Measurements from ENCODE around the gene CLPTM1. TPM values are rescaled to one million over a fixed set of nuclear protein-coding genes. Genes with fewer than 3 reads are reported as not detected.
A peak's percentile ranks its signal among the peaks of the same experiment; 100 is the strongest.

Gene CLPTM1
- total RNA-seq, 1 donor from 2014 or later = 115 TPM

GRCh38 chr19:44949550-44949949 is 5.6 kb upstream of the CLPTM1 start:
- no peak overlapping the region for H3K4me3 ChIP-seq (ENCODE audit: insufficient read depth, low read depth, low read length)
- FAIRE-seq (no peak), DNase-seq (ENCODE audit: low read depth) (no peak)
- H3K79me2 ChIP-seq (ENCODE audit: insufficient read depth, low read length) = no peaks in the 10 kb centered on the region
- H3K27ac Mint-ChIP-seq (ENCODE audit: unreplicated experiment) = no peak overlapping the region
- peaks cover 3% of the 10 kb centered on the region for H3K36me3 Mint-ChIP-seq (ENCODE audit: low read depth, unreplicated experiment)
- no peak overlapping the region for H3K9ac ChIP-seq (ENCODE audit: low read length)
- H3K27me3 ChIP-seq (ENCODE audit: insufficient read depth, low read length) = no peaks in the 10 kb centered on the region
- no peaks in the 10 kb centered on the region for H4K20me1 ChIP-seq (ENCODE audit: insufficient read depth, low read length)
- H3K36me3 ChIP-seq (ENCODE audit: insufficient read depth, low read length) = no peaks in the 10 kb centered on the region
- H3K4me1 ChIP-seq (ENCODE audit: insufficient read depth, low read length) = peaks cover 5% of the 10 kb centered on the region
- H3K9me3 Mint-ChIP-seq (ENCODE audit: unreplicated experiment) = no peaks in the 10 kb centered on the region
- H3K4me3 Mint-ChIP-seq (ENCODE audit: unreplicated experiment) = no peak overlapping the region
- H2AFZ ChIP-seq (ENCODE audit: low read depth, low read length) = no peak overlapping the region
- no peak overlapping the region for H3K4me2 ChIP-seq (ENCODE audit: low read length)
- no peak overlapping the region for H3K27ac ChIP-seq (ENCODE audit: low read depth, low read length)
- no peaks in the 10 kb centered on the region for H3K9me3 ChIP-seq (ENCODE audit: insufficient read depth, low read depth, low read length)
- H3K27me3 Mint-ChIP-seq (ENCODE audit: low read depth, unreplicated experiment) = no peaks in the 10 kb centered on the region
- TF ChIP-seq EZH2 (IDR thresholded peaks at IDR 0.05; ENCODE audit: insufficient read depth, low read length) = no peak
- TF ChIP-seq CTCF (IDR thresholded peaks at IDR 0.05; ENCODE audit: insufficient read depth, low read depth, low read length) = no peak
- no peaks in the 10 kb centered on the region for H3K4me1 Mint-ChIP-seq (ENCODE audit: low read depth, unreplicated experiment)

DNA sequence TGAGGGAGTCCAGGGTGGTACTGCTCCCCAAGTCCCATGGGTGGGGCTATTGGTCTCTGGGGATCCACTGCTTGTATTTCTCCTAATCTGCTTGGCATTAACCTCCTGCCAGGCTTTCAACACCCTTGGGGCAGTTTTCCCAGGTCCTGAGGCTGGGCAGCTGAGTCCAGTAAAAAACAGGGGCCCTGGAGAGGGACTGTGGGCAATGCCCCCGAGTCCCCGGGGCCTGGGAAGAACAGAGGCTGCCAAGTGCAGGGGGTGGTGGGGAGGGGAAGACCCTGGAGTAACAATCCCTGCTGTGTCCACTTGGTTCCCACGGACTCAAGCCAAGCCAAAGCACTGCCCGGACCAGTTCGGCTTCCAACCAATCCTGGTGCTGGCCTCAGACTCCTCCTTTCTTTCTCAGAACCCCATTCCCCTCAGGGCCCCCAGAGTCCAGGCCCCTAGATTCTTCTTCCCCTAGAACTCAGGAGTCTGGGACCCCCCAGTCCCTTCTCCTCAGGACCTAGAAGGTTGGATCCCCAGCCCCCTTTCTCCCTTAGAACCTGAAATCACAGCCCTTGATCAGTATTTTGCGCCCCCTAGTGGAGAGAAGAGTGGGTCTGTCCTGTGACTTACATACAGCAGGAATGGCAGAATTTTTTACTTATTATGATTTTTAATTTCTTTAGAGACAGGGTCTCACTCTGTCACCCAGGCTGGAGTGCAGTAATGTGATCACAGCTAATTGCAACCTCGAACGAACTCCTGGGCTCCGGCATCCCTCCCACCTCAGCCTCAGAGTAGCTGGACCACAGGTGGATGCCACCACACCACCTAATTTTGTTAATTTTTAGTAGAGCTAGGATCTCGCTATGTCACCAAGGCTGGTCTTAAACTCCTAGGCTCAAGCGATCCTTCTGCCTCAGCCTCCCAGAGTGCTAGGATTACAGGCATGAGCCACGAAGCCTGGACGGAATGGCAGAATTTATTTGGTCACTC is 3.7 kb upstream of the CLPTM1 start:
- Histone ChIP-seq H3K4me2 (ENCODE audit: low read length) (peak overlapping the region; percentile 68), H4K20me1 (ENCODE audit: insufficient read depth, low read length) (peaks cover 9% of the 10 kb centered on the region), H3K36me3 (ENCODE audit: insufficient read depth, low read length) (no peaks in the 10 kb centered on the region), H3K27me3 (ENCODE audit: insufficient read depth, low read length) (no peaks in the 10 kb centered on the region), H3K4me3 (ENCODE audit: insufficient read depth, low read depth, low read length) (no peak overlapping the region), H3K4me1 (ENCODE audit: insufficient read depth, low read length) (peaks cover 10% of the 10 kb centered on the region), H3K79me2 (ENCODE audit: insufficient read depth, low read length) (peaks cover 13% of the 10 kb centered on the region), H2AFZ (ENCODE audit: low read depth, low read length) (peak overlapping the region; percentile 71), H3K9me3 (ENCODE audit: insufficient read depth, low read depth, low read length) (no peaks in the 10 kb centered on the region), H3K27ac (ENCODE audit: low read depth, low read length) (no peak overlapping the region), H3K9ac (ENCODE audit: low read length) (peak overlapping the region; percentile 47)
- Mint-ChIP-seq H3K4me3 (ENCODE audit: unreplicated experiment) (no peak overlapping the region), H3K36me3 (ENCODE audit: low read depth, unreplicated experiment) (peaks cover 3% of the 10 kb centered on the region), H3K27ac (ENCODE audit: unreplicated experiment) (no peak overlapping the region), H3K9me3 (ENCODE audit: unreplicated experiment) (no peaks in the 10 kb centered on the region), H3K27me3 (ENCODE audit: low read depth, unreplicated experiment) (no peaks in the 10 kb centered on the region), H3K4me1 (ENCODE audit: low read depth, unreplicated experiment) (no peaks in the 10 kb centered on the region)
- FAIRE-seq = no peak
- TF ChIP-seq CTCF (IDR thresholded peaks at IDR 0.05; ENCODE audit: insufficient read depth, low read depth, low read length) = peak; percentile 80
- no peak for TF ChIP-seq EZH2 (IDR thresholded peaks at IDR 0.05; ENCODE audit: insufficient read depth, low read length)
- DNase-seq (ENCODE audit: low read depth) = peak; percentile 52

DNA sequence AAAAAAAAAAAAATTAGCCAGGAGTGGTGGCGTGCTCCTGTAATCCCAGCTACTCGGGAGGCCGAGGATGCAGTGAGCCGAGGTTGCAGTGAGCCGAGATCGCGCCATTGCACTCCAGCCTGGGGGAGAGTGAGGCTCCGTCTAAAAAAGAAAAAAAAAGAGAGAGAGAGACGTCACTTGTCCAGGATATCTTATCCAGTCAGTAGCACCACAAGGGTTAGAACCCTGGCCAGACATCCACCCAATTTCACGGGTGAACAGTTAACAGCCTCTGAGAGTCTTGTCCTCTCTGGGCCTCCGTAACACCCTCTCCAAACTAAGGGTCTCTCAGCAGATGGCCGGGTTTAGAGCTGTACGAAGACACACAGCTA is 917 bp upstream of the CLPTM1 start:
- Histone ChIP-seq H3K4me3 (ENCODE audit: insufficient read depth, low read depth, low read length) (peak overlapping the region; percentile 91), H3K79me2 (ENCODE audit: insufficient read depth, low read length) (peaks cover 40% of the 10 kb centered on the region), H3K9me3 (ENCODE audit: insufficient read depth, low read depth, low read length) (no peaks in the 10 kb centered on the region), H2AFZ (ENCODE audit: low read depth, low read length) (peak overlapping the region; percentile 94), H3K27me3 (ENCODE audit: insufficient read depth, low read length) (no peaks in the 10 kb centered on the region), H3K9ac (ENCODE audit: low read length) (peak overlapping the region; percentile 93), H3K27ac (ENCODE audit: low read depth, low read length) (peak overlapping the region; percentile 95), H3K4me1 (ENCODE audit: insufficient read depth, low read length) (peaks cover 14% of the 10 kb centered on the region), H3K4me2 (ENCODE audit: low read length) (peak overlapping the region; percentile 87), H4K20me1 (ENCODE audit: insufficient read depth, low read length) (peaks cover 37% of the 10 kb centered on the region), H3K36me3 (ENCODE audit: insufficient read depth, low read length) (no peaks in the 10 kb centered on the region)
- DNase-seq (ENCODE audit: low read depth) = no peak
- H3K27ac Mint-ChIP-seq (ENCODE audit: unreplicated experiment) = peak overlapping the region; percentile 100
- H3K9me3 Mint-ChIP-seq (ENCODE audit: unreplicated experiment) = no peaks in the 10 kb centered on the region
- H3K4me1 Mint-ChIP-seq (ENCODE audit: low read depth, unreplicated experiment) = peaks cover 17% of the 10 kb centered on the region
- peak overlapping the region; percentile 100 for H3K4me3 Mint-ChIP-seq (ENCODE audit: unreplicated experiment)
- no peaks in the 10 kb centered on the region for H3K27me3 Mint-ChIP-seq (ENCODE audit: low read depth, unreplicated experiment)
- no peaks in the 10 kb centered on the region for H3K36me3 Mint-ChIP-seq (ENCODE audit: low read depth, unreplicated experiment)
- no peak for FAIRE-seq
- TF ChIP-seq EZH2 (IDR thresholded peaks at IDR 0.05; ENCODE audit: insufficient read depth, low read length) (no peak), CTCF (IDR thresholded peaks at IDR 0.05; ENCODE audit: insufficient read depth, low read depth, low read length) (no peak)
